GM18520 (cell line): ENCODE data around the gene CLEC4F.

ENCODE experiments used
- ATAC-seq: cut with Tn5 transposase; IDR thresholded peaks from one replicate; pipeline ENCODE4 v1.9.1; 2021; ENCODE audit not compliant: unreplicated experiment

The CLEC4F gene

GRCh38 chr2:70789304-70790135, 30.9 kb downstream of the CLEC4F start:
- no peak for ATAC-seq

GRCh38 chr2:70785137-70785911, 35.1 kb downstream of the CLEC4F start:
- ATAC-seq, result no peak

GRCh38 chr2:70784320-70784719, 36.1 kb downstream of the CLEC4F start:
- no peak for ATAC-seq

- ATAC-seq, result no peak
These were observed 40.4 kb downstream of the CLEC4F start for GRCh38 chr2:70779911-70780545.

GRCh38 chr2:70779491-70779890, 40.9 kb downstream of the CLEC4F start:
- no peak for ATAC-seq

GRCh38 chr2:70778676-70779075, 41.7 kb downstream of the CLEC4F start:
- no peak for ATAC-seq

- no peak for ATAC-seq
These were observed 42.9 kb downstream of the CLEC4F start for GRCh38 chr2:70777450-70777849.

- ATAC-seq, result no peak
These were observed 44.1 kb downstream of the CLEC4F start for GRCh38 chr2:70776266-70776665.

GRCh38 chr2:70775141-70775540, 45.3 kb downstream of the CLEC4F start:
- no peak for ATAC-seq

- ATAC-seq, result no peak
These were observed 47.8 kb downstream of the CLEC4F start for GRCh38 chr2:70772486-70773155.

- ATAC-seq, result peak; percentile 78
These were observed 49.0 kb downstream of the CLEC4F start for GRCh38 chr2:70771446-70771845.

GRCh38 chr2:70769450-70769849, 50.9 kb downstream of the CLEC4F start:
- no peak for ATAC-seq

- ATAC-seq, result no peak
These were observed 51.8 kb downstream of the CLEC4F start for GRCh38 chr2:70768590-70769085.

GRCh38 chr2:70767699-70768589, 52.5 kb downstream of the CLEC4F start, which contains the start of gene ADD2:
Gene ADD2, minus strand, starts transcription at chr2:70768200. Its CDS starts 61,792 bp downstream, at chr2:70706408.
- no peak for ATAC-seq

GRCh38 chr2:70767079-70767698, 53.2 kb downstream of the CLEC4F start:
- no peak for ATAC-seq

GRCh38 chr2:70766357-70767078, 53.9 kb downstream of the CLEC4F start:
- no peak for ATAC-seq

- no peak for ATAC-seq
These were observed 54.9 kb downstream of the CLEC4F start for GRCh38 chr2:70765507-70765906.

- ATAC-seq, result no peak
These were observed 61.0 kb downstream of the CLEC4F start for GRCh38 chr2:70759446-70759845.
